ENCODE data around the gene SPOUT1. TPM values are rescaled to one million over a fixed set of nuclear protein-coding genes. Genes with fewer than 3 reads are reported as not detected.

SPOUT1 gene
- total and polyA plus RNA-seq, 12 donors = 9.9 to 22.4 (median 17.2) TPM

DNA sequence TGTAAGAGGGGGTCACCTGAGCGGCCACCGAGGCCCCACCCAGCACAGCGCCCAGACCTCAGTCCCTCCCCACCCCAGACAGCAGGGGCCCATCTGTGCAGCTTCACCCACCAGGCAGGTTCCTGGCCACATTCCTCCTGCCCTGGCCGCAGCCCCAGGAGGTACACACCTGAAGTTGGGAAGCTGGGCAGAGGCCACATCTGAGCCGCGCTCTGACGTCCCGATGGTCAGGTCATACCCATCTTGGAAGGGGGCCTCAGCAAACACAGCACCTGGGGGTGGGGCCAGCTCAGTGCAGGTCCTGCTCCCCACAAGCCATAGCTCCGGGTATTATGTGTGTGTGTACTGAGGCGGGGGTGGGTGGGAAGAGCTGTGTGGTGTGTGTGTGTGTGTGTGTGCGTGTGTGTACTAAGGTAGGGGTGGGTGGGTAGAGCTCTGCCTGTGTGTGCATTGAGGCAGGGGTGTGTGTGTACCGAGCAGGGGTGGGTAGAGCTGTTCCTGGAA is 5.6 kb downstream of the SPOUT1 start:
- no peak for DNase-seq
- WGBS, 2 donors = 90 to 93% methylated on average over 12 of the region's 12 CpGs
- Histone ChIP-seq H3K4me3 (no peak overlapping the region), H3K9me3 (no peaks in the 10 kb centered on the region), H3K4me1 (peaks cover 9 to 34% (median 23%) of the 10 kb centered on the region in 9 donors), H3K27me3 (no peaks in the 10 kb centered on the region), H3K27ac (no peak overlapping the region), H3K36me3 (peaks cover 0 to 77% (median 20%) of the 10 kb centered on the region in 9 donors)
- ATAC-seq = no peak
- intact Hi-C loops (cut with DNase I) = no loop called here
- TF ChIP-seq, protein P1, sequence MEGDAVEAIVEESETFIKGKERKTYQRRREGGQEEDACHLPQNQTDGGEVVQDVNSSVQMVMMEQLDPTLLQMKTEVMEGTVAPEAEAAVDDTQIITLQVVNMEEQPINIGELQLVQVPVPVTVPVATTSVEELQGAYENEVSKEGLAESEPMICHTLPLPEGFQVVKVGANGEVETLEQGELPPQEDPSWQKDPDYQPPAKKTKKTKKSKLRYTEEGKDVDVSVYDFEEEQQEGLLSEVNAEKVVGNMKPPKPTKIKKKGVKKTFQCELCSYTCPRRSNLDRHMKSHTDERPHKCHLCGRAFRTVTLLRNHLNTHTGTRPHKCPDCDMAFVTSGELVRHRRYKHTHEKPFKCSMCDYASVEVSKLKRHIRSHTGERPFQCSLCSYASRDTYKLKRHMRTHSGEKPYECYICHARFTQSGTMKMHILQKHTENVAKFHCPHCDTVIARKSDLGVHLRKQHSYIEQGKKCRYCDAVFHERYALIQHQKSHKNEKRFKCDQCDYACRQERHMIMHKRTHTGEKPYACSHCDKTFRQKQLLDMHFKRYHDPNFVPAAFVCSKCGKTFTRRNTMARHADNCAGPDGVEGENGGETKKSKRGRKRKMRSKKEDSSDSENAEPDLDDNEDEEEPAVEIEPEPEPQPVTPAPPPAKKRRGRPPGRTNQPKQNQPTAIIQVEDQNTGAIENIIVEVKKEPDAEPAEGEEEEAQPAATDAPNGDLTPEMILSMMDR (IDR thresholded peaks at IDR 0.05) = no peak

DNA sequence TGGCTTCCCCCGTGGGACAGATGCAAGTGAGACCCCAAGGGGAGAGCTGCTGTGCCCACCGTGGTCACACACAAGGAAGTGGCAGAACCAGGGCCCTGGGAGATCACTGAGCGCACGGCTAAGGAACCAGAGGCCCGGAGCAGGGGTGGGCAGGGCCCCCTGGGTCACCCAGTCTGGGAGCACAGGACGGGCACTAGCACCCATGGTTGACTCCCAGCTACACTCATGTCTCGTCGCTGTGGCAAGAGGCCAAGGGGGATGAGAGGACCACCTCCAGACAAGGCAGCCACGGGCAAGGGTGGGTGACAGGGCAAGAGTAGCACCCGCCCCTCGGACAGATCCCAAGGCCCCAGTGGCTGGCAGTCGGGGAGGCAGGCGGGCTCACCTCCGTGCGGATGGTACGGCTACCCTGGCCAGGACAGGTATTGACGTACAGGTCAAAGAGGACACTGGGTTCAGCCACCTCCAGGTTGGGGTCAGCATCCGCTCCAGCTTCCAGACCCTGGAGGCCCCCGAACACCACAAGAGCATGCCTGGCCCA is 6.2 kb downstream of the SPOUT1 start:
- H3K27me3 ChIP-seq = no peaks in the 10 kb centered on the region
- H3K4me1 ChIP-seq = peaks cover 6 to 31% (median 19%) of the 10 kb centered on the region in 9 donors
- ATAC-seq (no peak), DNase-seq (no peak)
- H3K9me3 ChIP-seq = no peaks in the 10 kb centered on the region
- intact Hi-C loops (cut with DNase I) = no loop called here
- H3K36me3 ChIP-seq = peaks cover 0 to 76% (median 20%) of the 10 kb centered on the region in 9 donors
- no peak overlapping the region for H3K27ac ChIP-seq
- TF ChIP-seq, protein P1 (IDR thresholded peaks at IDR 0.05) = no peak
- WGBS, 2 donors = 89 to 90% methylated on average over 19 of the region's 19 CpGs
- H3K4me3 ChIP-seq = no peak overlapping the region

DNA sequence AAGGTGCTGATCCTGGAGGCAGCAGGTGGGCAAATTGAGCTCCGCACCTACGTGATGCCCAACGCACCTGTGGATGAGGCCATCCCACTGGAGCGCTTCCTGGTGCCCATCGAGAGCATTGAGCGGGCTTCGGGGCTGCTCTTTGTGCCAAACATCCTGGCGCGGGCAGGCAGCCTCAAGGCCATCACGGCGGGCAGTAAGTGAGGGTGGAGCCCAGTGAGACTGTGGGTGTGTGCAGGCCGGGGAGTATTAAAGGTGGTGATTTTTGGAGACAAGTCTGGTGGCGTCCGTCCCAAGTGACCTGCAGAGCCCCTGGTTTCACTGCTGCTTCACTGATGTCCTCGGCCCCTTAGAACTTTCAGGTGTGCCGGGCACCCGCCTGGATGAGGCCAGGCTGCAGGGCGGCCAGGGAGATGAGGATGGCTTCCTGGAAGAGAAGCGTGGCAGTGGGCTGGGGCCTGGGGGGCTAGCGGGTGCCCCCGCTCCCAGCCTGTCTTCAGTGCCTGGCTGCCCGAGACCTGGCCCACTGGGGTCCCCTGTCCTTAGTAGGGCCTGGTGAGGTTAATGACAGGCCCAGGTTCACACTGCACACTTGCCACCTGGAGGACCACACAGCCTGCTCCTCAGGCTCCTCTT is 7.1 kb downstream of the SPOUT1 start:
- no peak overlapping the region for H3K27ac ChIP-seq
- H3K9me3 ChIP-seq = no peaks in the 10 kb centered on the region
- no peak for DNase-seq
- H3K36me3 ChIP-seq = peaks cover 0 to 67% (median 20%) of the 10 kb centered on the region in 9 donors
- H3K4me3 ChIP-seq = no peak overlapping the region
- intact Hi-C loops (cut with DNase I) = no loop called here
- TF ChIP-seq, protein P1 (IDR thresholded peaks at IDR 0.05) = no peak
- ATAC-seq = no peak
- peaks cover 6 to 22% (median 16%) of the 10 kb centered on the region in 9 donors for H3K4me1 ChIP-seq
- WGBS, 2 donors = 91 to 93% methylated on average over 22 of the region's 22 CpGs
- no peaks in the 10 kb centered on the region for H3K27me3 ChIP-seq

DNA sequence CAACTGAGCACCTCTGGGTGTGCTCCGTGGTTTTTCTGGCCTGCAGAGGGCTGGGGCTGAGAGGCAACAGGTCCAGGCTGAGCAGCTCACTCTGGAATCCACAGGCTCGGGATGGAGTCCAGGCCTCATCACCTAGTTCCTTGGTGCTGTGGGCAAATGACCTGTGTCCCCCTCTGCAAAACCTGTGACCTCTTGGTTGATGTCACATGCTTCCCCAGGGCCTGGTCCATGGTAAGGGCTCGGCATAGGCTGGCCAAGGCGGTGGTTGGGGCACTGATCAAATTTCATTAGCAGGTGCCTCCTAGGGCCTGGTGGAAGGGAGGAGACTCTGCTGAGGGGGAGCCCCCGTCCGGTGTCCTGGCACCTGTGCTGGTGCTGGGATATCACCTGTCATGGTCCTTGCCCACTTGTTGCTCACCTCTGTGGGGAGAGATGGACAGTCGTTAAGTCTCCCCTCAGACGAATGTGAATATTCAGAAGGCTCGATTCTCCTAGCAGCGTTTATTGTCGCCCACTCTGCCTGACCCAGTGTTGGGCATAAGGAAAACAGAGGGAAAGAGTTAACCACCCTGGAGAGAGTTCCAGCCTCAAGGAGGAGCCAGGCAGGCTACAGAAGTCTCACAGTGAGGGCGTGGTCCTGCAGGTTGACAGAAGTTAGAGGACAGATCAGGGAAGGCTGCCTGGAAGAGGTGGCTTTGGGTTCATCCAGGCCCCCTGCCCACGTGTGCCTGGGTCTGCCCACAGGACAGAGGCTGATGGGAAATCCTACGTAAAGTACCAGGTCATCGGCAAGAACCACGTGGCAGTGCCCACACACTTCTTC is 7.8 kb downstream of the SPOUT1 start:
- intact Hi-C loops (cut with DNase I) = no loop called here
- Histone ChIP-seq H3K9me3 (no peaks in the 10 kb centered on the region), H3K27ac (no peak overlapping the region), H3K27me3 (no peaks in the 10 kb centered on the region), H3K4me1 (peaks cover 6 to 22% (median 16%) of the 10 kb centered on the region in 9 donors), H3K4me3 (no peak overlapping the region), H3K36me3 (peaks cover 0 to 59% (median 20%) of the 10 kb centered on the region in 9 donors)
- ATAC-seq (no peak), DNase-seq (no peak)
- 89 to 91% methylated on average over 16 of the region's 16 CpGs for WGBS, 2 donors
- TF ChIP-seq, protein P1 (IDR thresholded peaks at IDR 0.05) = no peak

Data from heart right ventricle (tissue), 16 donors.